CD4-positive, alpha-beta T cell treated with Interleukin-17A for 4 hours (primary cell): ENCODE data around the gene GABRG3.
"Not testable (repeated sequence)": the region's sequence is repeated elsewhere in the genome, so short reads cannot be mapped to it uniquely, and the experiment has no call there.

Experiments
- DNase-seq: peaks from one replicate; pipeline ENCODE4 v3.0.0-alpha.2; 2020; ENCODE audit warnings: mixed read lengths

The GABRG3 gene

GRCh38 chr15:27003003-27003402 is 32.0 kb downstream of the GABRG3 start:
- DNase-seq = not testable (repeated sequence)

DNA sequence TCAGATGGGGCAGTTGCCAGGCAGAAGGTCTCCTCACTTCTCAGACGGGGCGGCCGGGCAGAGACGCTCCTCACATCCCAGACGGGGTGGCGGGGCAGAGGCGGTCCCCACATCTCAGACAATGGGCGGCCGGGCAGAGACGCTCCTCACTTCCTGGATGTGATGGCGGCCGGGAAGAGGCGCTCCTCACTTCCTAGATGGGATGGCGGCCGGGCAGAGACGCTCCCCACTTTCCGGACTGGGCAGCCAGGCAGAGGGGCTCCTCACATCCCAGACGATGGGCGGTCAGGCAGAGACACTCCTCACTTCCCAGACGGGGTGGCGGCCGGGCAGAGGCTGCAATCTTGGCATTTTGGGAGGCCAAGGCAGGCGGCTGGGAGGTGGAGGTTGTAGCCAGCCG is 33.2 kb downstream of the GABRG3 start:
- DNase-seq = not testable (repeated sequence)

DNA sequence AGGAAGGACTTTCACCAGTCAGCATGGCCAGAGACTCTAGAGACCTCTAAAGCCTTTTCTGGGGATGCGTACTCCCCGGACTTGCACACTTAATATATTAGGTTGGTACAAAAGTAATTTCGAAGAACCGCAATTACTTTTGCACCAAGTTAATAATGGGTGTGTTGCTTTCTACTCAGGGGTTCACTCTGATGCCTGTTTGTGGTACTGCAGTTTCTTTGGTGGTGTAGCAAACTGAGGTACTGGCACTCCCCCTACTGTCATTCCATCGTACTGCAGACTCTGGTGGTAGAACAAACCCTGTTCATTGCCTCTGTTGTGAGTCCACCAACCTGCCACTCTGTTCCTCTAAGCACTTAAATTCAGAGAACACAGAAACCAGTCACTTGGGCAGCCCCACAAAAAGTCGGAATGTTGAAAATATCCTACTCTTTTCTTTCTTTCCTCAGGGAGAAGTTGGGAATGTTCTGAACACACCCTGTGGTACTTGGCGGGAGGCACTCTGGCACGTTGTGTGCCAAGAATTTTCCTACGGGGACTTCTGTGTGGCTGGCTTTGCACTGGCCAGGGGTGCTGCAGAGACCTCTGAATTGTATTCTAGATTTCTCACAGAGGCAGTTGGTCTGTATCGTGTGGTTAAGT is 46.3 kb downstream of the GABRG3 start:
- no peak for DNase-seq

GRCh38 chr15:27019687-27020086 is 48.7 kb downstream of the GABRG3 start:
- no peak for DNase-seq

DNA sequence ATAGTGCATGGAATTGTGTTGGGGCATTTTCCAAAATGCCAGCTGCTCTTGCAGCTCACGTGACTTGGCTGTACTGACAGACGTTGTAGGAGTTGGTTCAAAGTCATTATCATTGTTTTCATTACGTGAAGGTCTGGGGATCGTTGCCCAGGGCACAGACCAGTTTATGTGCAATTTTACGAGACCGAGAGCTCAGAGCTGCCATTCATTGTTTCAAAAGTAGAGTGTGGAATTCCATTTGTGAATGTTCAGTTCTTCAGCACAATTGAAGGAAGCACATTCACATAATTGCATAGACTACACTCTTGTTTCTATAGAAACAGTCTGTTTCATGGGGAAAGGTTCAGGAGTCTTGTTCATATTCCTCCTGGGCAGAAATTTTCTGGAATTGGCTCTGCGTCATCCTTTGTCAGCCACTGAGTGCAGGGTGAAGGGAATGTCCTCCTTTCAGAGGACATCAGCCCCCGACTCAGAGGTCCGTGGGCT is 54.5 kb downstream of the GABRG3 start:
- no peak for DNase-seq

DNA sequence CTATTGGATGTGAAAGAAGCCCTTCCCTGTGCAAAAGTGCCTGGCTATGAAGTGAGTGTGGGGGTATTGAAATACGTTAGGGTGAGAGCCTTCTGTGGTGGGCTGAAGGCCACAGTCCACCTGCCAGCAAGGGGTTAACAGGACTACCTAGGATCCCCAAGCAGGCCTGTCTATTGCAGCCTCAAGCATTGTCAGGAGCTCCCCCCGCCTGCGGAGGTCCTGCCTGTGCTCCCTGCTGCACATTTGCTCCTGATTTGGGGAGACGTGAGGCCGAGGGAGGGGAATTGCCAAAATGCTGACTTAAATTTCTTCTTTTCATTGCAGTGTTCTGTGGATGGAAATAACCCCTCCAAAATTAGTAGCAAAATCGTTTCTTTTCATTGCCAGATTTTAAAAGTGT is 56.2 kb downstream of the GABRG3 start:
- DNase-seq = no peak

DNA sequence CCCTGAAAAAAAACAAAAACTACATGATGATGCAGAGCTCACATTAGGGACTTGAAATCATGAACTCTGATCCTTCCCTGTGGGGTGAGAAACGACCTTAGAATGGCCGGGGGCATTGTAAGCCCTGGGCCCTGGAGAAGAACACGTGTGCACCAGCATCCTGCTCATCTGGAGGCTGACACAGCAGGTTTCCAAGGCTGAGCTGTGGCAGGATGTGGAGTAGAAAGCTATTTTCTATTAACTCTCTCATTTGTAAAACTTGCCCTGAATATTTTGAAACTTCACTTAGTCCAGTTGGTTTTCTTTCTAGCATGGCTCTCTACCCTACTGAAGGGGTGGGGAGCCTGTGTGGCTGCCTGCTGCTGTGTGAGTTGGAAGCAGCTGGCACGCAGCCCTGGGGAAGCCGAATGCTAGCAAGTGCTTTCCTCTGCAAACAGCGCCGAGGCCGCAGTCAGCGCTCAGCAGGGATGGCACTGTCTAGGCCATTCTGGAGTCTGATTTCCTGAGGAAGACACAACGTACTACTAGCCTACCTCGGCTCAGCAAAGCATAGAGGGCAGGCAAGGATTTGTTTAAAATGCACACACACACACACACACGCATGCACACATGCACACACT is 58.0 kb downstream of the GABRG3 start:
- DNase-seq = no peak

GRCh38 chr15:27036210-27036609 is 65.2 kb downstream of the GABRG3 start:
- no peak for DNase-seq

DNA sequence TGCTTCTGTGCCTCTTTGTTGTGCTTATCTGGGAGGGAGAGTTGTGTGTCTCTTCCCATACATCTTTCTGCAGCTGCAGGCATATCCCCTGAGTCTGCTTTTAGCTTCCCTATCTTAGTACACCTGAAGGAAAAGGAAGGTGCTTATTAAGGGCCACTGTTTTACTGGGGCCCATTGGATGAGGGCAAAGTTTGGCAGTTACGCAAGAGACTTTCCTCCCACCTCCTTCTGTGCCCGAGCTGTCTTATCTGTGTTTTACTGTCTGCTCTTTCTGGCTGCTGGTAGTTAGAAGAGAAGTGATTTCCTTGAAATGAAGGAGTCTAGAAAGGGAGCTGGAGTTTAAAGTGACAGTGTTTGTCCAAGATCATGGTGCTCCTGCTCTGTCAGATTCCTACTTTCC is 66.5 kb downstream of the GABRG3 start:
- no peak for DNase-seq

- no peak for DNase-seq
These were observed 68.2 kb downstream of the GABRG3 start for GRCh38 chr15:27039152-27039551.

GRCh38 chr15:27042230-27042629 is 71.2 kb downstream of the GABRG3 start:
- no peak for DNase-seq

GRCh38 chr15:27042646-27043045 is 71.7 kb downstream of the GABRG3 start:
- DNase-seq = no peak

DNA sequence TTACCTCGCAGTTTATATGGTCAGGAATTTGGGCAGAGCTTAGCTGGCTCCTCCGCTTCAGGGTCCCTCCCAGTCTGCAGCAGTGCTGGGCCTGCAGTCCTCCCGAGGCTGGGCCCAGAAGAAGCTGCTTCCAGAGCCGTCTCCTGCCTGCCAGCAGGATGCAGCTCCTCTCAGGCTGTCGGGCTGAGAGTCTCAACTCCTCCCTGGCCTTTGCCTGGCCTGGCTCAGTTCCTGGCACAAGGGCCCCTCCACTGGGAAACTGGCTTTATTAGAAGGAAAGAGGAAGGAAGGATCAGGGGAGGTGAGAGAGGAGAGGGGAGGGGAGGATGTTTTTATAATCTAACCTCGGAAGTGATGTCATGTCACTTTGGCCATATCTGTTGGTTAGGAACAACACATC is 72.8 kb downstream of the GABRG3 start:
- no peak for DNase-seq

DNA sequence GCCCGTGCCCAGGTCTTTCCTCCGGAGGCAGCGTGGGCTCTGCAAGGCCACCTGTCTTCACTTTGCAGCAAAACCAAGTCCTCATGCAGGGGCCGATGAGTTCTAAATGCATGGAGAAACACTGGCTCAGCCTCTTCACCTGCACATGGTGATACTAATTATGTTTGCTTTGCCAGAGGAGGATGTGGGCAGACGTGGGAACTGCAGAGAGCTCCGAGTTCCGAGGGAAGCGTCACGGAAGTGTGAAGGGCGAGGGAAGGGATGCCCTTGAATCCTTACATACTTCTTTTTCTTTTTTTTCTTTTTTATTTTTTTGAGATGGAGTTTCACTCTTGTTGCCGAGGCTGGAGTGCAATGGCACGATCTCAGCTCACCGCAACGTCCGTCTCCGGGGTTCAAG is 74.8 kb downstream of the GABRG3 start:
- no peak for DNase-seq

DNA sequence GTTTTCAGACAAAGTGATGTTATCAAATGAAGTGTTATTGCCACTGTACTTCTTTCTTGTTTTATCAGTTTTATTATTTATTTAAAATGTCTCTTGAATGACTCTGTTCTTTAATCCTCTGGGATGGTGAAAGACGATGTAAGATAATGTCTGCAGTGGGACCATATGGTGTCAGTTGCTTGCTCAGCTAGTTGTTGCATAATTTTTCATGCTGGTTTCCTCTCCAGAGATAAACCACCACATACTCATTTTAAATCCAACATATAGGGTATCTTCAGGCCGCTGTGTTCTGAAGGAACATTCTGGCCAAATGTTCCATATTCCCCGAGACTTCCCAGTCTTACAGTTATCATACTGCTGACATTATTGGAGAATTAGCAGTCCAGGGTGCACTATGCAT is 75.9 kb downstream of the GABRG3 start:
- no peak for DNase-seq

- DNase-seq = no peak
These were observed 79.2 kb downstream of the GABRG3 start for GRCh38 chr15:27050163-27050562.

DNA sequence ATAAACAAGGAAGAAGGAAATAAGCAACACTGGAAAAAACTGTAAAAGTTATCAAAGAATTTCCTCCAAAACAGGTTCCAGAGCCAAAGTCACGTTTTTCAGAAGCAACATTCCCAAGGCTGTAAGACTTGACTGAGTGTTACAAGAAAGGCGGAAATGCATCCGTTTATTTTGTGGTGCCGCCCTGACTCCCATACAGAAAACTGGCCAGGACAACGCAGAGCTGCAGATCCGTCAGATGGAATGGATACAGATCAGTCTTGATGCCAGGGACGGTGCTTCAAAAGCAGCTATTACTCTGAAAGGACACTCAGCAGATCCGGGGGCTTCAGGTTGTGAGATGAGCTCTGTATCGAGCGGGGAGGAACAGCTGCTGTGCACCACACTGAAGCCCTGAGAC is 83.4 kb downstream of the GABRG3 start:
- DNase-seq = no peak

DNA sequence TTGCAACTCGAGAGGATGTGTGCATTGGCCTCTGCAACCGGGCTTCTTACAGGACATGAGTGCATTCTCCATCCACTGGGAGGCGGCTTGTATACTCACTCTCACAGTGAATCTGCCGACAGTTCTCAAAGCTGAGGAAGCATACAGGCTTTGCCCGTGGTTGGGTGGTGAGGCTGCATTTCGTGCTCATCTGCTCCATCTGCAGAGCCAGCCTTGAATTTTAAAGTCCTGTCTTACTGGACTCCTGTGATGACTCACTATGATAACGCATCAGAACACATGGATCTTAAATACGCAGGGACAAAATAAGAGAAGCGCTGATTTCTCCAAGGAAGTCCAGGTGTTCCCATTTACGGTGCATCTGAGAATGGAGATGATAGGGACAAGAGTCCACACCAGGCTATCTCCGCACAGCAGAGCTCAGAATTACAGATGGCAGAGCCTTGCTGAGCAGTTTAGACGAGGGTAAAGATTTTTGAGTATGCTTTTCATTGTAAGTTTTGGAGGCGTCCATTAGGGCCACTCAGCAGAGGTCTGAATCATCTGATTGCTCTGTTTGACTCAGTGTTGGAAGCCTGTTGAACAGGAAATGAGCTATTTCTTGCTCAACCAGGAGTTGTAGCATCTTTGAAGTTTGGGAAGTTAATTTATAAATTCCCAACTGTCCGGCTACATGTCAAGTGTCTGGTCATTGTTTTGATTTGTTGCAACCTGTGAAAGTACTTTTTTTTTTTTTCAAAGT is 87.1 kb downstream of the GABRG3 start:
- DNase-seq = no peak

DNA sequence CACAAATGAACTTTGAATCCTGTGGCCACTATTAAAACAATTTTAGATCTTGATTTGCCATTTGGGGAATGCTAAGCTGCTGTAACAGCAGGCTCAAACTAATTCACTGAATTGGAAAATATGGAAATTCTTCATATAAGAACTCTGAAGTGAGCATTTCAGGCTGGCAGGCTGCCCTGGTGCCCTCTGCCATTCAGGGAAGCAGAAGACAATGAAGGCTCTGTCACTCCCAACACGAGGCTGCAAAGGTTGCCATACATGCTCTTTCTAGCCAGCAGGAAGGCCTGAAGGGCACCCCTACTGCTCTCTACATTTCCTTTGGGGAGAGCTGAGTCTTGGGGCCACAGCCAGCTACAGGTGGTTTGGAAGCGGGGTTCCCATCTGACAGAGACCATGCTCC is 88.0 kb downstream of the GABRG3 start:
- DNase-seq = no peak

GRCh38 chr15:27059610-27060202 is 88.7 kb downstream of the GABRG3 start:
- DNase-seq = no peak

GRCh38 chr15:27061739-27062138 is 90.8 kb downstream of the GABRG3 start:
- DNase-seq = no peak

GRCh38 chr15:27062951-27063350 is 92.0 kb downstream of the GABRG3 start:
- DNase-seq = no peak

- DNase-seq = no peak
These were observed 93.1 kb downstream of the GABRG3 start for GRCh38 chr15:27064080-27064479.

GRCh38 chr15:27065151-27065550 is 94.2 kb downstream of the GABRG3 start:
- no peak for DNase-seq
